ENCODE measurements around the gene AIP.

DNA sequence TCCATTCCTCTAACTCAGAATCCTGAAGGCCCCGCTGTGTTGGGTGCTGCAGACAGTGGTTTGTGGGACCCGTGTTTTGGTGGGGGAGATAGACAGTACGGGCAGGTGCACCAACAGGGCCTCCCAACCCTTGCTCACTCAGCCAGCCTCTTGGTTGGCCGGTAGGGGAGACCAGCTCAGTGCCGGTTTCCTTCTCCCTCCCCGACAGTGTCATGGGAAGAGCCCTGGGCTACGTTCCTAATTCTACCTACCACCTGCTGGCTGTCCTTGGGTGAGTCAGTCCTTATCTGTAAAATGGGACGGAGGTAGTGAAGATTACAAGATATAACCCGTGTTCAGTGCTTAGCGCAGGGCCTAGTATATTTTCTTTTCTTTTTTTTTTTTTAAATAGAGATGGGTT lies 19.6 kb upstream of the AIP start:
- TF ChIP-seq CTCF (IDR thresholded peaks at IDR 0.05 in 4 of 5, conservative IDR thresholded peaks at IDR 0.05 in 1 of 5) (no peak), POLR2A (IDR thresholded peaks at IDR 0.05) (no peak)
